Activated CD4-positive, alpha-beta T cell treated with anti-CD3 and anti-CD28 coated beads, Interleukin-2, amount 10 ng/mL, durations not matched to agents 7 days and 5 days (primary cell): ENCODE measurements around the gene CDH4. TPM values are rescaled to one million over a fixed set of nuclear protein-coding genes. Genes with fewer than 3 reads are reported as not detected.

Experiments
- CTCF ChIA-PET: fragments of 350-600 bp; sonication (Branson Sonifier 250); formaldehyde crosslinking; loops from one replicate; lab custom pipeline; 2021; ENCODE audit warnings: antibody characterized with exemption; lab: Charles Lee
- POLR2A ChIA-PET: fragments of 350-600 bp; sonication (Branson Sonifier 250); formaldehyde crosslinking; loops from one replicate; lab custom pipeline; 2021; ENCODE audit warnings: antibody characterized with exemption; lab: Charles Lee
- DNase-seq: peaks from one replicate; pipeline ENCODE4 v3.0.0-alpha.2; 2020
- H3K27ac Mint-ChIP-seq: one replicate; pipeline ENCODE4 v1.8.0; 2021; ENCODE audit warnings: mild to moderate bottlenecking, moderate library complexity, mixed read lengths
- H3K27me3 Mint-ChIP-seq: one replicate; pipeline ENCODE4 v1.8.0; 2021; ENCODE audit warnings: mixed read lengths
- H3K36me3 Mint-ChIP-seq: one replicate; pipeline ENCODE4 v1.8.0; 2021; ENCODE audit warnings: low read depth, mixed read lengths
- H3K4me1 Mint-ChIP-seq: one replicate; pipeline ENCODE4 v1.8.0; 2021; ENCODE audit warnings: mixed read lengths
- H3K4me3 Mint-ChIP-seq: one replicate; pipeline ENCODE4 v1.8.0; 2021; ENCODE audit warnings: mild to moderate bottlenecking, moderate library complexity, mixed read lengths
- H3K9me3 Mint-ChIP-seq: one replicate; pipeline ENCODE4 v1.8.0; 2021; ENCODE audit warnings: mixed read lengths
- total RNA-seq, 2 experiments: library from RNA; stranded (reverse); gene quantifications; one replicate each; pipeline ENCODE4 v1.2.3, GENCODE V29; 2021

Gene CDH4
- total RNA-seq, 2 experiments from 2014 or later = not detected

- H3K27ac Mint-ChIP-seq = no peak overlapping the region
- no peaks in the 10 kb centered on the region for H3K4me1 Mint-ChIP-seq
- DNase-seq = no peak
- no peaks in the 10 kb centered on the region for H3K27me3 Mint-ChIP-seq
- H3K4me3 Mint-ChIP-seq = no peak overlapping the region
- ChIA-PET CTCF (no interaction called here), POLR2A (no interaction called here)
- no peaks in the 10 kb centered on the region for H3K9me3 Mint-ChIP-seq
- H3K36me3 Mint-ChIP-seq = no peaks in the 10 kb centered on the region
Measured at GRCh38 chr20:61581825-61582188, 329.7 kb downstream of the CDH4 start.

GRCh38 chr20:61582196-61582923 is 330.3 kb downstream of the CDH4 start:
- H3K9me3 Mint-ChIP-seq = no peaks in the 10 kb centered on the region

GRCh38 chr20:61583356-61583755 is 331.3 kb downstream of the CDH4 start:
- Mint-ChIP-seq H3K27ac (no peak overlapping the region), H3K9me3 (no peaks in the 10 kb centered on the region), H3K4me3 (no peak overlapping the region), H3K36me3 (no peaks in the 10 kb centered on the region), H3K27me3 (no peaks in the 10 kb centered on the region), H3K4me1 (no peaks in the 10 kb centered on the region)
- CTCF ChIA-PET = no interaction called here
- POLR2A ChIA-PET = no interaction called here
- DNase-seq = no peak

More at GRCh38 chr20:61582196-61582923, 330.3 kb downstream of the CDH4 start:
- H3K27ac Mint-ChIP-seq = no peak overlapping the region
- no peaks in the 10 kb centered on the region for H3K4me1 Mint-ChIP-seq
- CTCF ChIA-PET = no interaction called here
- H3K36me3 Mint-ChIP-seq = no peaks in the 10 kb centered on the region
- no peaks in the 10 kb centered on the region for H3K27me3 Mint-ChIP-seq
- no peak overlapping the region for H3K4me3 Mint-ChIP-seq
- no peak for DNase-seq
- POLR2A ChIA-PET = no interaction called here

- no peak overlapping the region for H3K27ac Mint-ChIP-seq
- no peaks in the 10 kb centered on the region for H3K9me3 Mint-ChIP-seq
- CTCF ChIA-PET = no interaction called here
Measured at GRCh38 chr20:61584851-61585250, 332.8 kb downstream of the CDH4 start.

GRCh38 chr20:61585764-61586163 is 333.7 kb downstream of the CDH4 start:
- H3K9me3 Mint-ChIP-seq = no peaks in the 10 kb centered on the region
- no peak for DNase-seq
- H3K27me3 Mint-ChIP-seq = no peaks in the 10 kb centered on the region
- ChIA-PET CTCF (no interaction called here), POLR2A (no interaction called here)
- no peaks in the 10 kb centered on the region for H3K4me1 Mint-ChIP-seq
- no peak overlapping the region for H3K27ac Mint-ChIP-seq
- no peak overlapping the region for H3K4me3 Mint-ChIP-seq
- H3K36me3 Mint-ChIP-seq = no peaks in the 10 kb centered on the region

More at GRCh38 chr20:61584851-61585250, 332.8 kb downstream of the CDH4 start:
- Mint-ChIP-seq H3K27me3 (no peaks in the 10 kb centered on the region), H3K4me1 (no peaks in the 10 kb centered on the region), H3K36me3 (no peaks in the 10 kb centered on the region), H3K4me3 (no peak overlapping the region)
- DNase-seq = no peak
- POLR2A ChIA-PET = no interaction called here

GRCh38 chr20:61587036-61587435 is 335.0 kb downstream of the CDH4 start:
- no peak for DNase-seq
- CTCF ChIA-PET = no interaction called here
- no peak overlapping the region for H3K4me3 Mint-ChIP-seq
- no peaks in the 10 kb centered on the region for H3K27me3 Mint-ChIP-seq
- POLR2A ChIA-PET = no interaction called here
- no peaks in the 10 kb centered on the region for H3K36me3 Mint-ChIP-seq
- peaks cover 8% of the 10 kb centered on the region for H3K9me3 Mint-ChIP-seq
- no peaks in the 10 kb centered on the region for H3K4me1 Mint-ChIP-seq
- H3K27ac Mint-ChIP-seq = no peak overlapping the region

GRCh38 chr20:61587681-61588289 is 335.7 kb downstream of the CDH4 start:
- ChIA-PET CTCF (no interaction called here), POLR2A (no interaction called here)
- H3K36me3 Mint-ChIP-seq = no peaks in the 10 kb centered on the region
- H3K4me1 Mint-ChIP-seq = no peaks in the 10 kb centered on the region
- H3K9me3 Mint-ChIP-seq = peaks cover 8% of the 10 kb centered on the region
- no peaks in the 10 kb centered on the region for H3K27me3 Mint-ChIP-seq
- no peak overlapping the region for H3K4me3 Mint-ChIP-seq
- no peak for DNase-seq
- no peak overlapping the region for H3K27ac Mint-ChIP-seq

GRCh38 chr20:61588411-61589385 is 336.6 kb downstream of the CDH4 start:
- ChIA-PET POLR2A (no interaction called here), CTCF (no interaction called here)
- Mint-ChIP-seq H3K4me3 (no peak overlapping the region), H3K4me1 (no peaks in the 10 kb centered on the region), H3K36me3 (no peaks in the 10 kb centered on the region), H3K27me3 (no peaks in the 10 kb centered on the region), H3K9me3 (peaks cover 11% of the 10 kb centered on the region), H3K27ac (no peak overlapping the region)
- no peak for DNase-seq

GRCh38 chr20:61590236-61590635 is 338.2 kb downstream of the CDH4 start:
- ChIA-PET CTCF (no interaction called here), POLR2A (no interaction called here)
- DNase-seq = no peak
- no peak overlapping the region for H3K4me3 Mint-ChIP-seq
- H3K36me3 Mint-ChIP-seq = no peaks in the 10 kb centered on the region
- no peaks in the 10 kb centered on the region for H3K4me1 Mint-ChIP-seq
- H3K27me3 Mint-ChIP-seq = no peaks in the 10 kb centered on the region
- H3K9me3 Mint-ChIP-seq = peaks cover 11% of the 10 kb centered on the region
- no peak overlapping the region for H3K27ac Mint-ChIP-seq

- H3K4me1 Mint-ChIP-seq = no peaks in the 10 kb centered on the region
- POLR2A ChIA-PET = no interaction called here
- peaks cover 20% of the 10 kb centered on the region for H3K9me3 Mint-ChIP-seq
- no peak for DNase-seq
- H3K36me3 Mint-ChIP-seq = no peaks in the 10 kb centered on the region
- no peak overlapping the region for H3K4me3 Mint-ChIP-seq
- no peaks in the 10 kb centered on the region for H3K27me3 Mint-ChIP-seq
- no peak overlapping the region for H3K27ac Mint-ChIP-seq
- CTCF ChIA-PET = no interaction called here
Measured at GRCh38 chr20:61593516-61593915, 341.5 kb downstream of the CDH4 start.

GRCh38 chr20:61594198-61594597 is 342.1 kb downstream of the CDH4 start:
- Mint-ChIP-seq H3K27ac (no peak overlapping the region), H3K9me3 (peaks cover 20% of the 10 kb centered on the region), H3K4me3 (no peak overlapping the region), H3K27me3 (no peaks in the 10 kb centered on the region), H3K4me1 (no peaks in the 10 kb centered on the region), H3K36me3 (no peaks in the 10 kb centered on the region)
- no peak for DNase-seq
- ChIA-PET POLR2A (no interaction called here), CTCF (no interaction called here)

- H3K27me3 Mint-ChIP-seq = no peaks in the 10 kb centered on the region
- H3K4me1 Mint-ChIP-seq = no peaks in the 10 kb centered on the region
- no peak for DNase-seq
- POLR2A ChIA-PET = no interaction called here
- H3K27ac Mint-ChIP-seq = no peak overlapping the region
- CTCF ChIA-PET = no interaction called here
- H3K4me3 Mint-ChIP-seq = no peak overlapping the region
- no peaks in the 10 kb centered on the region for H3K36me3 Mint-ChIP-seq
- H3K9me3 Mint-ChIP-seq = peaks cover 20% of the 10 kb centered on the region
Measured at GRCh38 chr20:61595216-61595615, 343.2 kb downstream of the CDH4 start.
